GM21576 (cell line): Measurements from ENCODE around the gene PRPF6.

Experiments
- ATAC-seq: cut with Tn5 transposase; IDR thresholded peaks from one replicate; pipeline ENCODE4 v1.9.1; 2021; ENCODE audit warnings: mild to moderate bottlenecking, moderate library complexity; ENCODE audit not compliant: unreplicated experiment

The PRPF6 gene, protein sequence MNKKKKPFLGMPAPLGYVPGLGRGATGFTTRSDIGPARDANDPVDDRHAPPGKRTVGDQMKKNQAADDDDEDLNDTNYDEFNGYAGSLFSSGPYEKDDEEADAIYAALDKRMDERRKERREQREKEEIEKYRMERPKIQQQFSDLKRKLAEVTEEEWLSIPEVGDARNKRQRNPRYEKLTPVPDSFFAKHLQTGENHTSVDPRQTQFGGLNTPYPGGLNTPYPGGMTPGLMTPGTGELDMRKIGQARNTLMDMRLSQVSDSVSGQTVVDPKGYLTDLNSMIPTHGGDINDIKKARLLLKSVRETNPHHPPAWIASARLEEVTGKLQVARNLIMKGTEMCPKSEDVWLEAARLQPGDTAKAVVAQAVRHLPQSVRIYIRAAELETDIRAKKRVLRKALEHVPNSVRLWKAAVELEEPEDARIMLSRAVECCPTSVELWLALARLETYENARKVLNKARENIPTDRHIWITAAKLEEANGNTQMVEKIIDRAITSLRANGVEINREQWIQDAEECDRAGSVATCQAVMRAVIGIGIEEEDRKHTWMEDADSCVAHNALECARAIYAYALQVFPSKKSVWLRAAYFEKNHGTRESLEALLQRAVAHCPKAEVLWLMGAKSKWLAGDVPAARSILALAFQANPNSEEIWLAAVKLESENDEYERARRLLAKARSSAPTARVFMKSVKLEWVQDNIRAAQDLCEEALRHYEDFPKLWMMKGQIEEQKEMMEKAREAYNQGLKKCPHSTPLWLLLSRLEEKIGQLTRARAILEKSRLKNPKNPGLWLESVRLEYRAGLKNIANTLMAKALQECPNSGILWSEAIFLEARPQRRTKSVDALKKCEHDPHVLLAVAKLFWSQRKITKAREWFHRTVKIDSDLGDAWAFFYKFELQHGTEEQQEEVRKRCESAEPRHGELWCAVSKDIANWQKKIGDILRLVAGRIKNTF

DNA sequence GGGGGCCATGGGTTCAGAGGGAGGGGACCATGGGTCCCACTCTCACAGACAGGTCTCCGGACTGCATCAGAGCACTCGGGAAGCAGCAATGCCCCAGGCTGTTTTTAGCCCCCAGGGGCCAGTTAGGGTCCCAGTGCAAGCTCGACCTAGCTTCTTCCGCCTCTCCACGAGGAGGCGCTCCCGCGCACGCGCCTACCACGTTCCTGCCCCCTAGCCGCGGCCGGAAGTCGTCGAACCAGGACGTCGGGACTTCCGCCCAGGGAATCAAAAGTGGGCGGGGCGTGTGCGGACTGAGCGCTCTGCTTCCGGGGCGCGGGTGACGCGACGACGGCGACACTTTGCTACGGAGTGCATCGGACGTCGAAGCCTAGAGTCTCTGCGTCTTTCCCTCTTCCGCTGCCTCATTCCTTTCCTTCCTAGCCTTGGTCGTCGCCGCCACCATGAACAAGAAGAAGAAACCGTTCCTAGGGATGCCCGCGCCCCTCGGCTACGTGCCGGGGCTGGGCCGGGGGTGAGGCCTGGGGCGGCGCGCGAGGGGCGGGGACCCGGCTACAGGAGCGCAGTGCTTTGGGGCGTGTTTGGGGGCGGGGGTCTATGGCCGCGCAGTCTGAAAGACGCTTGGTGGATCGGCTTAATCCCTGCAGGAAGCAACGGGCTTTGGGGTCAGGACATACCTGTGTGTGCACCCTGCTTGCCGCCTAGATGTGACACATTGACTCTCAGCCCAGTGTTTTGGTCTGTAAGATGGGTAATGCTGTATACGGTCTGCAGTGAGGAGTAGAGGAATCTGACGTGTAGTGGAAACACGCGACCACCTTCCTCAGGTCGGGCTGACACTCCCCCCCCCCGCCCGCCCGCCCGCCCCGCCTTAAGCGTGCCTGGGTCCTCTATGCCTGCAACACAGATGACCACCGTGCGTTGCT is at the start of gene PRPF6:
Gene PRPF6 (plus strand): TSS at position 327 of the 923 bp plus-strand sequence. CDS start 114 bp downstream, at position 441.
- ATAC-seq: peak; percentile 42

DNA sequence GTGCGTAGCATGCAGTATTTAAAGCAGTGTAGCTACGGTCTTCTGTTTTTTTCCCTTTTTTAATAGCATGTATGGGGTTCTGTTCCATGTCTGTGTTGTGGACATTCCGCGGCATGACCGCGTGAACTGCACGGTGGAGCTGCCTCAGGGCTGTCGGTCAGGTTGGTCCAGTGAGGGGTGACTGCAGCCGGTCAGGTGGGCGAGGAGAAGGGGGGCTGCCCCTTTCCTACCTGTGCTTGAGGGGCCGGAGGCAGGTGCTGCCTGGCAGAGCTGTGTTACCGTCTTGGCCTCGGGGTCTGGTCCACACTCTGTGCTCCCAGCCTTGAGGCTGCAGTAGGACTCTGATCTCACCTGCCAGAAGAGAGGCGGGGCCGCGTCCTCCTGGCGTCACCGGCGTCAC is 49.2 kb upstream of the PRPF6 start:
- ATAC-seq: no peak

DNA sequence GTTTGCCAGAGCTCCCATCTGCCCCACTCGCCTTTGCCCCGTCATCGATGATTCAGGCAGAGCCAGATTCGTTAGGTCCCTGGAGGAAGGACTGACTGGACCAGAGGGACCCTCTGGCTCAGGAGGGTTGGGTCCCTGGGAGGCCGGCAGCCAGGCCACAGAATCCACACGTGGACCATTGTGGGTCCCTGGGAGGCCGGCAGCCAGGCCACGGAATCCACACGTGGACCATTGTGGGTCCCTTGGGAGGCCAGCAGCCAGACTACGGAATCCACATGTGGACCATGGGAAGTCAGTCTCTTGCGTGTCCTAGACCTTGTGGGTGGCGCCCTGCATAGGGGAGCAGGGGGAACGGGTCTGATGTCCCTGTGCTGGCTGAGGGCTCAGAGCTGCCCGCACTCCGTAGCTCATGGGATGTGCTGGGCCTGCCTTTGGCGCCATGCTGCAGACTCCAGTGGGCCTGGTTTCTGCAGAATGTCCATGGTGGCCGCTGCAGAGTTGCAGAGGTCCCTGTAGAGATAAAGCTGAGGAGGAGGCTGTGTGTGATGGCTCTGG is 48.2 kb upstream of the PRPF6 start:
- no peak for ATAC-seq

DNA sequence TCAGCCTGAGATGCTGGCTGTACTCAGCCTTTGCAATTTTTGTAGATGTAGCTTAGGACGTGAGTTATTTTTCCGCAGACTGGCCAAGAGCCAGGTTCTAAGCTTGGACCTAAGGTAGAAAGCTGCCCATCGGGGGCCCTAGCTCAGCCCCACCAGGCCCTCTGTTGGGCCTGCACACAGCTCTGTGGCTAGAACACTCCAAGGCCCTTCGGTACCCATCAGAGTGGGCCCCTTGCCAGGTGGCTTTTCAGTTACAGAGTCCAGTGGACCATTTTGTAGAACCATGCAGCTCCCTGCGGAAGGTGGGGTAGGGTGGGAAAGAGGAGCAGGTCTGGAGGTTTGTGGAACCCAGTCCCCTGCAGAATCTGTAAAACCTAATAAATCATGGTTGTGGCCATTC is 47.3 kb upstream of the PRPF6 start:
- no peak for ATAC-seq

DNA sequence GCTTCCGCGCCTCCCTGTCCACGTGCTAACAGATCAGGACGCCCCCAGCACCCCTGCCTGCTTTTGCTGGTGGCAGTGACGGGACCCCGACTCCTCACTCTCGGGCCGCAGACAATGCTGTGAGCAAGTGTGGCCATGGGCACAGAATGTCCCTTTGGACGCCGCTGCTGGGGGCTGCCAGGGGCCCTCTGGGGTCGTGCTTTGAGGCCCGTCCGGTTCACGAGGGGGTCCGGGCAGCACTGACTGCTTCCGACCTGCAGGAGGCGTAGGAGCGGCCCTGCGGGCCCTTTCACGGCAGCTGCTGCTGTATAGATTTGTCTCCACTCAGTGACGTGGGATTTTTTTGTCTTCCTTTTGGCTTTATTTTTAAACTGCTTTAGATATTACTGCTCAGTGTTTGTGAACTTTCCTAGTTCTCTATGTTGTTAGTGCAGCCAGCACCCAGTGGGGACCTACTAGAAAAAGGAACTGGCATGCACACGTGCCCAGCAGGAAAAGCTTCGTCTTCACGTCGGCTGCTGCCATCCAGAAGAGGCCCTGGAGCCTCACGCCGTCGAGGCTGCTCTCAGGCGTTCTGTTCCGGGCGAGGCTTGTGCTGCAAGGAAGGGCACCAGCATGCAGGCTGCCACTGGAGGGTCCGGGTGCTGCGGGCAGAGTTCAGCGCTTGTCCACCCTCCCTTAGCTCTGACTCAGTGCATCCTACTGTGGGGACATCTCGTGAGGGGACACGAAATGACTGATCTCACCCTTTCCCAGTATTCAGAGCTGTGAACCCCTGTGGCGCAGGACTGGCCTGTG is 46.5 kb upstream of the PRPF6 start:
- ATAC-seq: no peak

DNA sequence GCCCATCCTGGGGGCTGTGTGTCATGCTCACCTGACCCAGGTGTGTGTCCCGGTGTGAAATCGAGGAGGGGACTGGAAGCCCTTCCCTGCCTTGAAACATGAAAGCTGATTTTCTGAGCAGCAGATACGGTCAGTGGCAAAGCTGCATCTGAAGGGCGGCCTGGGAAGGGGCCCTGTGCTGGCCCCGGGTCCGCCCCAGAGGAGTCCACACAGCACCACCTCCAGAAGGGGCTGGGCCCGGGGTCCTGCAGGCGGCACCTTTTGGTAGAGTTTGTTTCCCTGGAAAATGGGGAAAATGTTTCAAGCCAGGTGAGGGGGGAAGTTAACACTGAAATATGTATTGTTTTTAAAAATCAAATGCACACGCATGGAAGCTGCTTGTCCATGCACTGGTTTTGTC is 45.5 kb upstream of the PRPF6 start:
- no peak for ATAC-seq

DNA sequence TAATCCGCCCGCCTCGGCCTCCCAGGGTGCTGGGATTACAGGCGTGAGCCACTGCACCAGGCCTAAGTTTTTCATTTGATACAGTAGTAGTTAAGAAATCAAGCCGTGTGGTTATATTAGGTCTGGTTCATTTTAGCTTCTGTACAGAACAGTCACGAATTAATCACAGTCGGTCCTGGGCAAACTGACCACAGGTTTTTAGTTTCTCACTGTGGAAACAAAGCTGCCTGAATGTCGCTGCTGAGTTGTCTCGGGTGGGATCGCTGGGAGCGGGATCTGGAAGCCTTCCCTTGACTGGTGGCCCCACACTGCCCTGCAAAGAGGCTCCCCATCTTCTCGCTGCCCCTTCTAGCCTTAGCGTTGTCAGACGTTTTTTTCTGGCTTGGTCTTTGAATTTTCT is 43.3 kb upstream of the PRPF6 start:
- ATAC-seq: no peak

DNA sequence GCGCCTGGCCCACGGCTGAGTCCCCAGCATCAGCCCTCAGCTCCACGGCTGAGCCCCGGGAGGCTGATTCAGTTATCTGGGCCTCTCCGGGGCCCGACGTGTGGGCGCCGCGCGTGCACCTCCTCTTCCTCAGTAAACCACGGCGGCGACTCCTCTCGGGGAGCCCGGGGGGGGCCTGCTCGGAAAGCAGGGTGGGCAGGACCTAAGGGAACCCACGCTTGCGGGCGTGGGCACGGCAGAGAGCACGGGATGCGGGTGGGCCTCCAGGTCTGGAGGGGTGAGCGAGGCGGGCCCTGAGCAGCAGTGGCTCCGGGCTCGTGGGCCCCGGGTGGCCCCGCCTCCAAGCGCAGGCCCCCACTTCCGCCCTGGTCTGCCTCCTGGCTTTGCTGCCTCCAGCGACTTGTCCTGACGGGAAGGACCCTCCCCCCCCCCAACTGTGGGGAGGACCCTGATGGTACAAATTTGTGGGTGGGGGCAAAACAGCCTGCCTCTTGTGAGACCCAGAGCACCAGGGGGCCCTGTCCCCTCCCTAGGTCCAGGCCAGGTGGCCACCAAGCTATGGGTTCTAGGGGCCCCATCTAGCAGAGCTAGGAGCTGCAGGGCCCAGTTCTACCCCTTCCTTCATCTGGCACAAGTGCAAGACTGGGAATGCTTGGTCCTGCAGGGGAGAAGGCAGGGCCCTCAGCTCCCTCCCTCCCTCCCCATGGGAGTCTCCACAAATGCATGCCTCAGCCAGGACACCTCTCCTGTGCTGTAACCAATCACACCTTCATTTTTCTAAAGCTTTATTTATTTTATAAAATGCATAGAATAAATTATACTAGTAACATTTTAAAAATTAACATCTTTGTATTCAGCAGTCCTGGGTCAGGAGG is 41.6 kb upstream of the PRPF6 start:
- ATAC-seq: no peak

DNA sequence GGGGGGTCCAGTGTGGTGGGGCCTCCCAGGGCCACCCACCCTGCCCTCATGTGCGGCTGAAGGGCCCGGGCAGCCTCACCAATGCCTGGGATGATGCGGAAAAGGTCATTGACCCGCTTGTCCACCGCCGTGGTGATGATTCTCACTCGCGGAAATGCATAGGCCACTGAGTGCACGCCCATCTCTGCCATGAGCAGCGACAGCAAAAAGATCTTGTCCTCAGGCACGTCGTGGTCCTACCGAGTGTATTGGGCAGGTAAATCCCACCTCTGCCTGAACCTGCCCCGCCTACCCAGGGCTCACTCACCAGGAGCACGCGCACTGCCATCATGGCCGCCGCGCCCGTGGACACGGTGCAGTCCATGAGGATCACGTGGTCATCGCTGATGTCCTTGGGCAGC is 40.9 kb upstream of the PRPF6 start:
- ATAC-seq: no peak

DNA sequence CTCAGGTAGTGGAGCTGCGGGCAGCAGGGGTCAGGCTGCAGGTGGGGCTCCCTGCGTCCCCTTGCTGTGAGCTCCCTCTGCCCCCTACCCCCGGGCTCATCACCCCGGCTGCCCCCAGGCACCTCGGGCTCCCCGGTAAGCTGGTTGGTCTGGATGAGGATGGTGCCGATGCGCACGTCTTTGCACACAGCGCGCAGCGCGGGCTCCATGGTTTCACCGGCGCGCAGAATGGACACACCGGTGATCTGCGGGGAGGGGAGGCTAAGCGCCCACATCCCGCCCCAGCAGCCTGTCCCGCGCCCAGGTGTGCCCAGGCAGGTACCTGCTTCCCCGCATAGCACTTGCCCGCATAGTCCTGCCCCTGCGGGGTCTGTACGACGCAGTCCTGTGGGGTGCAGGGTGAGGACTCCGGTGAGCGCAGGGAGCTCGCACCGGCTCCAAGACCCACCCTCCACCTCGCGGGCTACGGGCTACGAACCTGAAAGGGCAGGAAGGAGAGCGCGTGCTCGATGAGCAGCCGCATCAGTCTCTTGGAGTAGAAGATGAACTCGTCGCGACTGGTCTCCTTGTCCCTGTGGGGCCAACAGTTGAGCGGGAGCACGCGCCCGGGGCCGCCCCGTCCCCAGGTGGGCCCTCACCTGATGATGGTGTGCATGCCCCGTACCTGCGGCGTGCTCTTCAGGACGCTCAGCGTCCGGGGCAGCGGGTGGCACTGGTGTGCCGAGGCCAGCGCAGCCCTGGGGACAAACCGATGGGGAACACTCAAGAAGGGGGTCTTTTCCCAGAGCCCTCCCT is 40.3 kb upstream of the PRPF6 start:
- no peak for ATAC-seq

DNA sequence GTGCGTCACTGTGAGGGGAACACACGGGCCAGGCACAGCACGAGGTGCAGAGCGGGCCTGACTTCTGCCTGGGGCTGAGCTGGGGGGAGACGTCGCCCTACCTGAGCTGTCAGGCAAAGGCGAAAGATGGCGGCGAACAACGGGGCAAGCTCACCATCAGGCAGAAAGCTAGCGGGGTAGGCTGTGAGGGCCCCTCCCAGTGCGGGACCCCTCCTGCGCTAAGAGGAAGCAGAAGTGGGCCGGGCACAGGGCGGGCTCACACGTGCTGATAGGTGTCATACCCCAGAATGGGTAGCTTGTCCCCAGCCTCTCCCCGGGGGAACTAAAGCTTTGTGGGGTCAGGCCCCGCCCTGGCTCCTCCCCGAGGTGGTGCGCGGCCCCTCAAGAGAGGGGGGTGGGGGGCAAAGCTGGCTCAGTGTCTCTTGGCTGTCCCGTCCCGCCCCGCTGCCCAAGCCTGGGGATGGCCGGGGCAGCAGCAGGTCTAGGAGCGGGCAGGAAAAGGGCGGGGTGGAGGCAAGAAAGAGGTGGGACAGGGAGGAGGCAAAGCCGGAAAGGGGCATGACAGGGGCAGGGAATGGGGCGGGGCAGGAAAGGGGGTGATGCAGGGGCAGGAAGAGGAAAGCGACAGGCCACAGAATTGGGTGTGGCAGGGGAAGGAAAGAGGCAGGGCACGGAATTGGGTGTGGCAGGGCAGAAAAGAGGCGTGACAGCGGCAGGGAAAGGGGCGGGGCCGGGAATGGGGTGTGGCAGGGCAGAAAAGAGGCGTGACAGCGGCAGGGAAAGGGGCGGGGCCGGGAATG is 39.5 kb upstream of the PRPF6 start:
- ATAC-seq: no peak

DNA sequence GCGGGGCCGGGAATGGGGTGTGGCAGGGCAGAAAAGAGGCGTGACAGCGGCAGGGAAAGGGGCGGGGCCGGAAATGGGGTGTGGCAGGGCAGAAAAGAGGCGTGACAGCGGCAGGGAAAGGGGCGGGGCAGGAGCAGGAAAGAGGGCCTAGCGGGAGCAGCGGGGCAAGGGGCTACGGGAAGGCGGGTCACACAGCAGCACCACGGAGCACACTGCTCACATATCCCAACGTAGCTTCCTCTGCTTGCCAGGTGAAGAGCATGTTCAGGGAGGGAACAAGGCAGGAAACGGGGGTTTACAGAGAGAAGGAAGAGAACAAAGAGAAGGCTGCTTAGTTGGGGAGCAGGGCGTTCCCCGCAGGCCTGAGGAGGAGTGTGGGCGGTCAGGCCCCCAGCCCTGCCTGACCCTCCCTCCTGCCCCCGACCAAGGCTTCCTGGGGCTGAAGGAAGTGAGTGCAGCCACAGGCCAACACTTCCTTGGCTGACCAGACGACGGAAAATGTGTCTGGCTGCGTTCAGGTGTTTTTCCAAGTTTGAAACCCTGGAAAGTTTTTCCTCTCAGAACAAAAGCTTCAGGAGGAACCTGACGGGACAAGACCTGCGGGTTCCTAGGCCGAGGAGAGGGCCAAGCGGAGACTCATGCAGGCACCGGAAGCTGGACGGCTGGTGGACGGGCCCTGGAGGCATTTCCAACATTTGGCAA is 38.5 kb upstream of the PRPF6 start:
- ATAC-seq: no peak

DNA sequence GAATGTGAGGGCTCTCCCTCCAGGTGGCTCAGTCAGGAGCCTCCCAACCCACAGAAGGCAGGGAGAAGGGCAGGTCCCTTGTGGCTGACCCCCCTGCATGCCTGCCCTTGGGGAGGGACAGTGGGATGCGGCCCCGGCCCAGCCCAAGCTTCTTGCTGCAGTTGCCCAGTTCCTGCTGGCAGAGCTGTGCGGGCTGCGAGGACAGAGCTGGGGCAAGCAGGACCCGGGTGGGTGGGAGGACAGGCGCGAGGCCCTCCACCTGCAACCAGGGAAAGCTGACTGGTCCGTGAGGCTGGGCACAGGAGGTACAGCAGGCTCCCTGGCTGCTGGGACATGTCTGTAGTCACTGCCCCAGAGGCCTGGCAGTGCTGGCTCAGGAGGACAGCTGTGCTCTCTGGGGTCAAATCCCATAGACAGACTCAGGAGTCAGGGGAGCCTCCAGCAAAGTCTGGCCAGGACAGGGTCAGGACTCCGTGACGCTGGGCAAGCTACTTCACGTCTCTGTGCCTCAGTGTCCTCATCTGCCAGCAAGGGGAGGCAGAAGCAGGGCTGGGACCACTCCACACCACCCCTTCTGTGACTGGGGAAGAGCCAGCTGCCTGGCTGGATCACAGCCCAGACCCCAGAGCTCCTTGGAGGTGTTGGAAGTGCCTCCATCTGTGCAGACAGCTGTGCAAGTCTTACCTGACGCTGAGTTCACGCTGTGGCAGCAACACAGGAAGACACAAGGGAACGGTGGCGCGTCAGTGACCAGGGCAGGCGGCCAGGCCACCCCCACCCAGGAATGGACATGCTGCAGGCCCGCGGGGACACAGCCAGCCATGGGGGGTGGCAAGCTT is 37.7 kb upstream of the PRPF6 start:
- no peak for ATAC-seq

DNA sequence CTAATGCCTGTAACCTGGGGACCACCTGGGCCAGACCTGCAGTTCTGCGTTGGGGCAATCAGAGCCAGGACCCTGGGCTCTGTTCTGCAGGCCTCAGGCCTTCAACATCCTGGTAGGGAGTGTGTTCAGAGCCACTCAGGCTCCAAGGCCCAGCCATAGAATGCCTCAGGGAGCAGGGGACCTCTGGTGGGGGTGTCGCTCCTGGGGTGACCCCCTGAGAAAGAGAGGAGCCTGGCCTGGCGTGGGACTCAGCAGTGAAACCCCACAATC is 37.2 kb upstream of the PRPF6 start:
- ATAC-seq: no peak

DNA sequence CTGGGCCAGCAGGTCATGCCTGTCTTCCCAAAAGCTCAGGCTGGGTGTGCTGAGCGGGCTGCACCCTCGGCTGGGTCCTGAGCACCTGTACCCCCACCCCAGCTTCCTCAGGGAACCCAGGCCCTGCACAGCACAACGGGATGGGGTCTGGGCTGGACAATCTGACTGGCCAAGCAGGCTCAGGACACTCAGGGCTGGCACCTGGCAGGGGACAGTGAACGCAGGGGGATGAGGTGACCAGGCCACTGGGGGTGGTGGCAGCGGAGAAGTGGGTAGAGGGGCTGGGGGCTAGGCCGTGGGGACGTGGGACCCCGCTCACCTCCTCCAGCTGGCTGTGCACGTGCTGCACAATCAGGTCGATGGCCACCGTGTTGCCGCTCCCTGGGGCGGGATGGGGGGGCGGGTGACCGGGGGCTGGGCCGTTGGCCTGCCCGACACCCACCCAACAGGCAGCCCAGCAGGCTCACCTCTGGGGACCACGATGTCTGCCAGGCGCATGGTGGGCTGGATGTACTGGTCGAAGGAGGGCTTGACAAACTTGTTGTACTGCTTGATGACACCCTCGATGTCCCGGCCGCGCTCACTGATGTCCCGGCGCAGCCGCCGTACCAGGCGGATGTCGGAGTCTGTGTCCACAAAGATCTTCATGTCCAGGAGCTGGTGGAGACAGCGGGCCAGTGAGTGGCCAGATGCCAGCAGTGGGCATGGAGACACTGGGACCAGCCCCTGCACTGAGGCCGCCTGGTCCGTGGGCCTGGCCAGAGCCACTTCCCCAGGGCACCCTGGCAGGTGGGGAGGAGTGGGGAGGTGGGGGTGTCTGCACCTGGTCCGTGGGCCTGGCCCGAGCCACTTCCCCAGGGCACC is 36.6 kb upstream of the PRPF6 start:
- ATAC-seq: no peak
